K562 (cell line): ENCODE results near the gene LRP1. TPM values are rescaled to one million over a fixed set of nuclear protein-coding genes. Genes with fewer than 3 reads are reported as not detected.

Experiments used
- ATAC-seq: fragments of 200-7000 bp; cut with Tn5 transposase; 3 replicates; pipeline ENCODE4 v1.9.1; 2020; ENCODE audit warnings: moderate library complexity
- BruUV-seq: library from RNA; stranded (reverse); fragments of 400-500 nt; replicated peaks from 2 replicates; lab custom pipeline; 2021; lab: Mats Ljungman, UMichigan
- CTCF ChIA-PET: fragments of 300-600 bp; formaldehyde crosslinking; extraction: SDS; loops from one replicate; lab custom pipeline; 2021; ENCODE audit warnings: low intra/inter-chr PET ratio; lab: Yijun Ruan, JAX
- POLR2A ChIA-PET: fragments of 300-600, 350-650 bp; sonication (Branson Sonifier 250); formaldehyde crosslinking; extraction: SDS; loops from one replicate; lab custom pipeline; 2021; ENCODE audit warnings: antibody characterized with exemption, inconsistent platforms; lab: Yijun Ruan, JAX
- DNase-seq, 4 experiments: peaks; one replicate each; pipeline versions ENCODE4 v3.0.0 to v3.0.0-alpha.2; 2011 to 2018; ENCODE audit warnings: low spot score in 3 of 4, mixed read lengths in 3 of 4; ENCODE audit errors: extremely low read depth in 1 of 4
- FAIRE-seq: peaks from 2 replicates; lab custom pipeline; 2011; peaks lifted over from hg19 to GRCh38; lab: Jason Lieb, UNC
- H2AFZ ChIP-seq: 2 replicates; pipeline ENCODE4 v1.6.0; 2011; ENCODE audit warnings: low read depth, low read length, control low read depth, inconsistent platforms
- H3K27ac ChIP-seq: fragments of 200-600 bp; 3 replicates; pipeline ENCODE4 v1.8.0; 2011; ENCODE audit warnings: low read depth, mild to moderate bottlenecking, control low read depth, inconsistent platforms, low read length, moderate library complexity, mixed read lengths; ENCODE audit errors: extremely low read depth
- H3K27me3 ChIP-seq, 2 experiments: fragments of 300-600 bp in 1 of 2; 2 replicates in 1 of 2; 3 replicates in 1 of 2; pipeline versions ENCODE4 v1.6.0 to v1.8.0; 2011; ENCODE audit warnings: inconsistent platforms in 2 of 2, low read length in 2 of 2, mild to moderate bottlenecking in 1 of 2, mixed read lengths in 1 of 2, moderate library complexity in 1 of 2; ENCODE audit not compliant: control insufficient read depth in 2 of 2, insufficient read depth in 2 of 2
- H3K36me3 ChIP-seq: fragments of 300-600 bp; 3 replicates; pipeline ENCODE4 v1.8.0; 2011; ENCODE audit warnings: mild to moderate bottlenecking, low read length, inconsistent platforms; ENCODE audit not compliant: control insufficient read depth, insufficient read depth
- H3K4me1 ChIP-seq, 2 experiments: fragments of 200-600 bp in 1 of 2; replicated peaks in 1 of 2; 2 replicates in 1 of 2; 3 replicates in 1 of 2; pipeline versions ENCODE4 v1.5.1 to v1.8.0; 2011; ENCODE audit warnings: inconsistent platforms in 2 of 2, low read length in 2 of 2, mild to moderate bottlenecking in 1 of 2, mixed read lengths in 1 of 2, moderate library complexity in 1 of 2; ENCODE audit not compliant: control insufficient read depth in 2 of 2, insufficient read depth in 2 of 2
- H3K4me2 ChIP-seq: 2 replicates; pipeline ENCODE4 v1.6.1; 2011; ENCODE audit warnings: low read length, control low read depth, inconsistent platforms, mixed read lengths; ENCODE audit not compliant: insufficient read depth
- H3K4me3 ChIP-seq: fragments of 200-600 bp; sonication (generic), shearing (Covaris generic); 2 replicates; pipeline ENCODE4 v1.5.1; 2016; ENCODE audit warnings: control low read depth, inconsistent platforms
- H3K79me2 ChIP-seq: fragments of 200-600 bp; 3 replicates; pipeline ENCODE4 v1.8.0; 2011; ENCODE audit warnings: low read length, inconsistent platforms; ENCODE audit not compliant: control insufficient read depth, insufficient read depth
- H3K9ac ChIP-seq, 2 experiments: 2 replicates each; pipeline versions ENCODE4 v1.6.0 to v1.6.1; 2011; ENCODE audit warnings: low read depth in 2 of 2, low read length in 2 of 2, control low read depth in 1 of 2, inconsistent platforms in 1 of 2, mild to moderate bottlenecking in 1 of 2, mixed read lengths in 1 of 2; ENCODE audit not compliant: insufficient read depth in 1 of 2
- H3K9me1 ChIP-seq: one replicate; pipeline ENCODE4 v1.6.0; 2011; ENCODE audit warnings: inconsistent platforms, mild to moderate bottlenecking, low read length, moderate library complexity; ENCODE audit not compliant: control insufficient read depth, insufficient read depth
- H3K9me3 ChIP-seq: replicated peaks from 2 replicates; pipeline ENCODE4 v1.5.1; 2011; ENCODE audit warnings: low read depth, low read length, inconsistent platforms; ENCODE audit not compliant: control insufficient read depth, insufficient read depth
- H4K20me1 ChIP-seq: replicated peaks from 2 replicates; pipeline ENCODE4 v1.6.1; 2011; ENCODE audit warnings: low read length, inconsistent platforms, mixed read lengths; ENCODE audit not compliant: control insufficient read depth, insufficient read depth
- CBX5 ChIP-seq: IDR thresholded peaks from 2 replicates; pipeline ENCODE4 v1.6.1; 2014; ENCODE audit warnings: low read depth, borderline replicate concordance
- ESRRA ChIP-seq: fragments of 450-650 bp; IDR thresholded peaks from 2 replicates; pipeline ENCODE4 v1.6.1; 2014; ENCODE audit warnings: low read depth, mild to moderate bottlenecking, moderate library complexity, borderline replicate concordance
- HDAC1 ChIP-seq, 2 experiments: fragments of 450-650 bp; IDR thresholded peaks; 2 replicates each; pipeline ENCODE4 v1.6.1; 2016 to 2017; ENCODE audit warnings: inconsistent platforms in 1 of 2, mild to moderate bottlenecking in 1 of 2, moderate library complexity in 1 of 2
- HIVEP1 ChIP-seq: fragments of 250-450 bp; sonication (Bioruptor Pico); IDR thresholded peaks from 2 replicates; pipeline ENCODE4 v1.4.0; 2020; ENCODE audit warnings: mild to moderate bottlenecking
- HNRNPLL ChIP-seq: fragments of 200-400 bp; formaldehyde crosslinking; IDR thresholded peaks from 2 replicates; pipeline ENCODE4 v1.6.1; 2017; ENCODE audit warnings: low read length, low read depth, mild to moderate bottlenecking; ENCODE audit not compliant: poor library complexity, severe bottlenecking
- KDM2B ChIP-seq: fragments of 250-450 bp; sonication (Bioruptor Pico); IDR thresholded peaks from 2 replicates; pipeline ENCODE4 v1.8.0; 2021; ENCODE audit warnings: mild to moderate bottlenecking, moderate library complexity
- MEIS2 ChIP-seq: fragments of 450-650 bp; IDR thresholded peaks from 2 replicates; pipeline ENCODE4 v1.6.1; 2014; ENCODE audit warnings: mild to moderate bottlenecking; ENCODE audit not compliant: partially characterized antibody
- POLR3G ChIP-seq: IDR thresholded peaks from 2 replicates; pipeline ENCODE4 v1.6.1; 2011; ENCODE audit not compliant: insufficient read length, insufficient replicate concordance; ENCODE audit errors: extremely low read depth
- RAD21 ChIP-seq, 2 experiments: fragments of 250-450 bp in 1 of 2; fragments of 450-650 bp in 1 of 2; sonication (Bioruptor Pico) in 1 of 2; formaldehyde crosslinking in 1 of 2; IDR thresholded peaks in 1 of 2; conservative IDR thresholded peaks in 1 of 2; 2 replicates each; pipeline versions ENCODE4 v1.4.0 to v1.8.0; 2020 to 2022; ENCODE audit warnings: mild to moderate bottlenecking in 2 of 2, moderate library complexity in 1 of 2
- SAFB ChIP-seq: fragments of 200-400 bp; formaldehyde crosslinking; IDR thresholded peaks from 2 replicates; pipeline ENCODE4 v1.6.1; 2017; ENCODE audit warnings: low read depth, low read length, borderline replicate concordance
- STAT5A ChIP-seq: IDR thresholded peaks from 2 replicates; pipeline ENCODE4 v1.6.1; 2012; ENCODE audit warnings: low read length, inconsistent platforms, borderline replicate concordance
- USF1 ChIP-seq: sonication (generic); formaldehyde crosslinking; IDR thresholded peaks from 2 replicates; pipeline ENCODE4 v1.9.0; 2022; ENCODE audit warnings: mild to moderate bottlenecking, missing genetic modification reagents
- XRCC5 ChIP-seq: fragments of 200-400 bp; formaldehyde crosslinking; IDR thresholded peaks from 2 replicates; pipeline ENCODE4 v1.6.1; 2017; ENCODE audit warnings: low read depth, mild to moderate bottlenecking, low read length
- ZBTB17 ChIP-seq: fragments of 450-650 bp; formaldehyde crosslinking; IDR thresholded peaks from 2 replicates; pipeline ENCODE4 v1.4.0; 2020; ENCODE audit warnings: mild to moderate bottlenecking
- ZEB2 ChIP-seq: fragments of 450-650 bp; IDR thresholded peaks from 2 replicates; pipeline ENCODE4 v1.6.1; 2016
- ZNF77 ChIP-seq: fragments of 250-450 bp; sonication (Bioruptor Pico); IDR thresholded peaks from 2 replicates; pipeline ENCODE4 v1.5.0; 2020
- WGBS: fragments of 100-300 bp; shearing (Covaris generic); methylation state at CpG from one replicate; pipeline ENCODE4 v1.1.6; 2016; ENCODE audit warnings: low coverage, mixed read lengths; ENCODE audit not compliant: insufficient coverage; ENCODE audit errors: missing lambda C conversion rate; 5-methylcytosine and 5-hydroxymethylcytosine counted together
- in situ Hi-C: fragments of 300-500 bp; cut with MboI; formaldehyde crosslinking; loops from 4 replicates; pipeline ENCODE4 v1.15.0; 2018; ENCODE audit warnings: inconsistent platforms, mixed read lengths
- intact Hi-C: fragments of 100-400 bp; cut with micrococcal nuclease; formaldehyde crosslinking; loops from 2 replicates; pipeline ENCODE4 v1.14.2; 2022
- polyA plus RNA-seq, 8 experiments: library from polyadenylated mRNA; depleted of rRNA in 4 of 8; stranded (reverse) in 5 of 8; unstranded in 3 of 8; fragments of >200 nt; fragmentation: Nextera tagmentation in 2 of 8; fragmentation: Illumina TruSeq in 1 of 8; extraction: Ambion mirVana in 2 of 8; extraction: Trizol in 1 of 8; gene quantifications; 2 replicates each; pipeline versions ENCODE4 v1.2.1 to v1.2.3, GENCODE V29; 2011 to 2014; ENCODE audit warnings: inconsistent platforms in 1 of 8, missing spikeins in 1 of 8
- total RNA-seq, 7 experiments: library from RNA; depleted of rRNA in 6 of 7; stranded (reverse); fragments of >200 nt in 6 of 7; fragmentation: Illumina TruSeq in 2 of 7; extraction: Trizol in 2 of 7; gene quantifications; 2 replicates each; pipeline versions ENCODE4 v1.2.1 to v1.2.3, GENCODE V29; 2011 to 2021; ENCODE audit warnings: low replicate concordance in 1 of 7

LRP1 gene
- total and polyA plus RNA-seq, 9 of the 15 experiments (the other 6 are each of a cell fraction or from before 2014, with no cell fraction given): 0.04 to 0.64 (median 0.19) TPM; not detected in 2

GRCh38 chr12:57216014-57216911, 88.0 kb downstream of the LRP1 start, which contains the start of gene NXPH4 (continued):
- TF ChIP-seq MEIS2 (peak; percentile 44), ESRRA (peak; percentile 87), POLR3G (no peak), ZEB2 (0 out of 2 replicates have a peak, but pooled peaks have one; percentile 15), HDAC1 (IDR thresholded peaks at IDR 0.05) (peak in 1 of 2 experiments; percentile 38; a peak in 1 of 4 replicates), CBX5 (no peak)

DNA sequence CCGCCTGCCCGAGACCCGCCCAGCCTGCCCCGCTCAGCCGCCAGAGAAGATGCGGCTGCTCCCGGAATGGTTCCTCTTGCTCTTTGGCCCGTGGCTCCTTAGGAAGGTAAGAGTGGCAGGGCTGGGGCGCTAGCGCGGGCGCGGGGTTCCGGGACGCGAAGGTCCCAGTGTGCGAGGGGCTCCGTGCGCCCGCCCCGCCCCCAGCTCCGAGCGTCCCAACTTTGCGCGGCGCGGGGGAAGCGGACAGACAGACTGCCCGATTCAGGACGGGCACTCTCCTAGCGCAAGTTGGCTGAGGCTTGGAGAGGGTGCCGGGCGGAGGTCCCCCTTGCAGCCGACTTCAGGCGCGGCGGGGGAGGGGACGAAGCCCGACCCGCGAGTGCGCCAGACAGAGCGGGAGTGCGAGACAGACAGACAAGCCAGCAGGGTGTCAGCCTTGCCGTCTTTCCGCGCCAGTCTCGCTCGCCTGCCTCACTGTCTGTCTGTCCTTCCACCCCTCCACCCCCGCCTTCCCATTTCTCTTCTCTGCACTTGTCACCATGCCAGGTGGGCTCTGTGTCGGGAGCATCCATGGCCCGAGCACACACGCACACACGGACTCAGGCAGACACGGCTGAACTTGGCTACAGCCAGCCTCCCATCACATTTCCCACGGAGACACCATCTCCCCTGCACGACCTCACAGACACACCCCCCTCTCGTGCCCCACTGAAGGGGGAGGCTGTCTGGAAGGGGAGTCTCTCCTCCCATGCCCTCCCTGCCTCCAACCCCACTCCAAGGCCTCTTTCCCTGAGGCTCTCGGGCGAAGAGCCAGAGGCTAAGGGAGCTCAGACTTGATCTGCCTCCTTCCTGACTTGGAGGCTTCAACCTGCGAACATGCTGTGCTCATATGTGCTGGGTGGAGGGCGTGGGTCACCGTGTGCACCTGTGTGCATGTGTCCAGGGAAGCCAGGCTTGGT, 88.9 kb downstream of the LRP1 start:
- Histone ChIP-seq H3K79me2 (no peaks in the 10 kb centered on the region), H3K27me3 (peaks cover 45 to 70% of the 10 kb centered on the region in 2 experiments), H3K4me2 (peak overlapping the region; percentile 76), H3K27ac (no peak overlapping the region), H3K4me1 (peaks cover 23 to 54% of the 10 kb centered on the region in 2 experiments), H3K9me3 (no peaks in the 10 kb centered on the region), H3K4me3 (peak overlapping the region; percentile 39), H3K9me1 (peaks cover 3% of the 10 kb centered on the region), H3K36me3 (no peaks in the 10 kb centered on the region), H2AFZ (peak overlapping the region; percentile 82), H4K20me1 (peaks cover 13% of the 10 kb centered on the region; the same call in 1 of the 2 replicates), H3K9ac (peak overlapping the region in 1 of 2 experiments; percentile 90; a peak in 2 of 4 replicates)
- peak; percentile 32 for FAIRE-seq
- peak in 2 of 4 experiments; percentile 51 to 53 for DNase-seq
- no peak for ATAC-seq
- WGBS: 4% methylated on average over 49 of the region's 63 CpGs
- no TSS peak for BruUV-seq
- in situ Hi-C loops (no loop called here), intact Hi-C loops (no loop called here)
- ChIA-PET CTCF (interaction anchor here (0.7 to 7.2 kb wide), 2 partner anchors 21 to 148 kb away, joined by 4 to 186 read pairs; a partner anchor contains a TSS), POLR2A (interaction anchor here (0.6 to 2.2 kb wide), 4 partner anchors 12 to 407 kb away, joined by 3 to 9 read pairs (median 6); partner anchors contain the start of gene SHMT2)
- TF ChIP-seq KDM2B (CRISPR knock-in tag) (peak; percentile 85), HNRNPLL (peak; percentile 20), XRCC5 (no peak), RAD21 (CRISPR knock-in tag; conservative IDR thresholded peaks at IDR 0.05 in 1 of 2, IDR thresholded peaks at IDR 0.05 in 1 of 2) (no peak), STAT5A (no peak), ZBTB17 (no peak), ZNF77 (no peak), SAFB (no peak), USF1 (CRISPR knock-in tag) (peak; percentile 18; the same call in 1 of the 2 replicates), HIVEP1 (CRISPR knock-in tag) (no peak)
